B cell (primary cell): ENCODE measurements around the gene JAG2. TPM values are rescaled to one million over a fixed set of nuclear protein-coding genes. Genes with fewer than 3 reads are reported as not detected.

ENCODE experiments used
- ATAC-seq: fragments of 200-7000 bp; cut with Tn5 transposase; one replicate; pipeline ENCODE4 v1.10.0; 2021; ENCODE audit warnings: low read depth, mild to moderate bottlenecking, moderate number of reproducible peaks, moderate library complexity
- CTCF ChIA-PET: fragments of 350-600 bp; sonication (Branson Sonifier 250); formaldehyde crosslinking; loops from one replicate; lab custom pipeline; 2021; ENCODE audit warnings: antibody characterized with exemption, inconsistent platforms; lab: Charles Lee
- POLR2A ChIA-PET: fragments of 350-600 bp; sonication (Branson Sonifier 250); formaldehyde crosslinking; loops from one replicate; lab custom pipeline; 2021; ENCODE audit warnings: antibody characterized with exemption; lab: Charles Lee
- DNase-seq: peaks from one replicate; pipeline ENCODE4 v3.0.0; 2013
- H2AFZ ChIP-seq: 2 replicates; pipeline ENCODE4 v1.6.1; 2012; ENCODE audit warnings: mild to moderate bottlenecking, low read depth, low read length; ENCODE audit not compliant: insufficient read depth, poor library complexity, severe bottlenecking
- H3K27ac ChIP-seq, 2 donors: 1 replicate in 1 of 2; 2 replicates in 1 of 2; pipeline ENCODE4 v1.5.1; 2012 to 2013; ENCODE audit warnings: low read length in 2 of 2, mild to moderate bottlenecking in 2 of 2, moderate library complexity in 1 of 2
- H3K27me3 ChIP-seq, 4 experiments: fragments of 200-600 bp in 1 of 4; sonication (generic) in 1 of 4; replicated peaks in 1 of 4; 1 replicate in 2 of 4; 2 replicates in 2 of 4; pipeline versions ENCODE4 v1.6.1 to v1.7.0; 2013 to 2016; ENCODE audit warnings: low read length in 3 of 4, mild to moderate bottlenecking in 2 of 4, mixed read lengths in 1 of 4, moderate library complexity in 1 of 4; ENCODE audit not compliant: insufficient read depth in 4 of 4, control insufficient read depth in 3 of 4; ENCODE audit errors: control extremely low read depth in 1 of 4
- H3K36me3 ChIP-seq, 2 experiments: replicated peaks in 1 of 2; 1 replicate in 1 of 2; 2 replicates in 1 of 2; pipeline versions ENCODE4 v1.6.1 to v1.7.1; 2013; ENCODE audit warnings: low read length in 1 of 2; ENCODE audit not compliant: insufficient read depth in 2 of 2, control insufficient read depth in 1 of 2; ENCODE audit errors: control extremely low read depth in 1 of 2, extremely low read depth in 1 of 2
- H3K4me1 ChIP-seq, 2 donors: fragments of 200-600 bp in 1 of 2; sonication (generic) in 1 of 2; 1 replicate in 1 of 2; 2 replicates in 1 of 2; pipeline versions ENCODE4 v1.5.1 to v1.6.1; 2013 to 2017; ENCODE audit warnings: low read length in 2 of 2; ENCODE audit not compliant: control insufficient read depth in 2 of 2, insufficient read depth in 2 of 2
- H3K4me2 ChIP-seq: replicated peaks from 2 replicates; pipeline ENCODE3; 2012; ENCODE audit warnings: mild to moderate bottlenecking, low read depth, low read length; ENCODE audit not compliant: poor library complexity, severe bottlenecking
- H3K4me3 ChIP-seq, 5 experiments: fragments of 200-600 bp in 1 of 5; sonication (generic) in 1 of 5; 1 replicate in 3 of 5; 2 replicates in 2 of 5; pipeline versions ENCODE4 v1.5.1 to v1.7.0; 2011 to 2016; ENCODE audit warnings: low read length in 4 of 5, mild to moderate bottlenecking in 4 of 5, low read depth in 2 of 5, control low read depth in 1 of 5, moderate library complexity in 1 of 5; ENCODE audit not compliant: insufficient read depth in 1 of 5; ENCODE audit errors: control extremely low read depth in 1 of 5, extremely low read depth in 1 of 5
- H3K79me2 ChIP-seq: fragments of 200-600 bp; sonication (generic); one replicate; pipeline ENCODE4 v1.6.0; 2016; ENCODE audit warnings: low read length; ENCODE audit not compliant: control insufficient read depth, insufficient read depth
- H3K9ac ChIP-seq: fragments of 200-600 bp; sonication (generic); 2 replicates; pipeline ENCODE4 v1.6.1; 2017; ENCODE audit warnings: mild to moderate bottlenecking, low read length, moderate library complexity
- H3K9me3 ChIP-seq, 3 donors: one replicate each; pipeline versions ENCODE4 v1.6.1 to v1.7.1; 2013; ENCODE audit warnings: low read length in 2 of 3; ENCODE audit not compliant: control insufficient read depth in 2 of 3, insufficient read depth in 1 of 3; ENCODE audit errors: control extremely low read depth in 1 of 3
- H4K20me1 ChIP-seq: 2 replicates; pipeline ENCODE4 v1.6.0; 2012; ENCODE audit warnings: mild to moderate bottlenecking, low read length; ENCODE audit not compliant: insufficient read depth, control insufficient read depth, poor library complexity, severe bottlenecking
- H3K27ac Mint-ChIP-seq: one replicate; pipeline ENCODE4 v1.8.0; 2021; ENCODE audit warnings: mixed read lengths
- H3K27me3 Mint-ChIP-seq: one replicate; pipeline ENCODE4 v1.8.0; 2021; ENCODE audit warnings: mixed read lengths
- H3K4me1 Mint-ChIP-seq: one replicate; pipeline ENCODE4 v1.8.0; 2021; ENCODE audit warnings: mixed read lengths
- H3K4me3 Mint-ChIP-seq: one replicate; pipeline ENCODE4 v1.8.0; 2021; ENCODE audit warnings: mixed read lengths
- H3K9me3 Mint-ChIP-seq: one replicate; pipeline ENCODE4 v1.8.0; 2022; ENCODE audit warnings: mixed read lengths; ENCODE audit not compliant: insufficient read depth
- CTCF ChIP-seq: fragments of 200-600 bp; IDR thresholded peaks from one replicate; pipeline ENCODE4 v1.8.0; 2022; ENCODE audit warnings: antibody characterized with exemption, mild to moderate bottlenecking
- EZH2 ChIP-seq: IDR thresholded peaks from 2 replicates; pipeline ENCODE4 v1.6.1; 2012; ENCODE audit warnings: borderline replicate concordance, low read depth, mild to moderate bottlenecking, moderate library complexity, low read length; ENCODE audit not compliant: insufficient read depth, poor library complexity, severe bottlenecking
- WGBS: methylation state at CpG from one replicate; pipeline ENCODE4 v1.1.5; 2013; ENCODE audit warnings: missing lambda C conversion rate; ENCODE audit not compliant: insufficient coverage; 5-methylcytosine and 5-hydroxymethylcytosine counted together
- intact Hi-C: fragments of 100-400 bp; cut with micrococcal nuclease; formaldehyde crosslinking; loops from one replicate; pipeline ENCODE4 v1.10.0; 2022
- polyA plus RNA-seq: library from polyadenylated mRNA; depleted of rRNA; stranded (reverse); fragments of >200 nt; gene quantifications from 2 replicates; pipeline ENCODE4 v1.2.3, GENCODE V29; 2012
- total RNA-seq, 2 donors: library from RNA; stranded (reverse); fragments of 120-200 nt in 1 of 2; gene quantifications; 1 replicate in 1 of 2; 2 replicates in 1 of 2; pipeline versions ENCODE4 v1.2.3 to v1.2.4, GENCODE V29; 2013 to 2022

JAG2 gene
- total and polyA plus RNA-seq, 2 donors (not counting 1 experiment from before 2014, with no cell fraction given), result 0.27 to 0.34 TPM

DNA sequence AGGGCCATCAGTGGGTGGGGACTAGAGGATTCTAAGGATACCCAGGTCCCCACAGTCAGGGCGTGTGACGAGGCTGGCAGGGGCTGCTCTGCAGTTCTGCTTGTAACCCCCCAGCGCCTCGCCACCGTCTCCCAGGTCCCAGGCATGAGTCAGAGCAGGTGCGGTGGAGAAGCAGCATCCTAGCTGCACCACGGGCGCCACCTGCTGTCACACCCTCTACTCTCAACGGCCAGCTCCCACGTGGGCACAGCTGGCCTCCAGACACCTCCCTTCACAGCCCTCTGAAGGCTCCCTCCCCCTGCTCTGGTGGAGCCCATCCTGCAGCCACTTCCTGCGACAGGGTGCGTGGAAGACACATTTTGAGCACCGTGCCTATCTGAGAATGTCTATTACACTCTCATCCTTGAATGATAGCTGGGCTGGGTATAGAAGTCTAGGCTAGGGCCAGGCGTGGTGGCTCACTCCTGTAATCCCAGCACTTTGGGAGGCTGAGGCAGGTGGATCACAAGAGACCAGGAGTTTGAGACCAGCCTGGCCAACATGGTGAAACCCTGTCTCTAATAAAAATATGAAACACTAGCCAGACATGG lies 19.5 kb upstream of the JAG2 start:
- Histone ChIP-seq H3K4me1 (peaks cover 4 to 5% of the 10 kb centered on the region in 2 donors), H2AFZ (no peak overlapping the region), H3K27ac (no peak overlapping the region), H3K4me3 (no peak overlapping the region), H3K27me3 (peaks cover 0 to 11% (median 1%) of the 10 kb centered on the region in 4 experiments), H3K4me2 (no peak overlapping the region), H3K79me2 (no peaks in the 10 kb centered on the region), H3K9ac (no peak overlapping the region), H4K20me1 (no peaks in the 10 kb centered on the region), H3K9me3 (peaks cover 0 to 19% (median 0%) of the 10 kb centered on the region in 3 donors), H3K36me3 (no peaks in the 10 kb centered on the region)
- no peaks in the 10 kb centered on the region for H3K9me3 Mint-ChIP-seq
- ATAC-seq (no peak), DNase-seq (no peak)
- H3K27ac Mint-ChIP-seq, result no peak overlapping the region
- no peak overlapping the region for H3K4me3 Mint-ChIP-seq
- peaks cover 17% of the 10 kb centered on the region for H3K27me3 Mint-ChIP-seq
- ChIA-PET CTCF (no interaction called here), POLR2A (no interaction called here)
- no peak for TF ChIP-seq CTCF
- no peak for TF ChIP-seq EZH2
- intact Hi-C loops, result no loop called here
- WGBS, result 69% methylated on average over 11 of the region's 14 CpGs
- H3K4me1 Mint-ChIP-seq, result no peaks in the 10 kb centered on the region

GRCh38 chr14:105187116-105187515 lies 18.5 kb upstream of the JAG2 start:
- H3K79me2 ChIP-seq, result no peaks in the 10 kb centered on the region
- H3K4me2 ChIP-seq, result no peak overlapping the region
- intact Hi-C loops, result no loop called here
- H3K9ac ChIP-seq, result no peak overlapping the region
- ATAC-seq (no peak), DNase-seq (no peak)
- CTCF ChIA-PET, result no interaction called here
- no peaks in the 10 kb centered on the region for H3K36me3 ChIP-seq
- H3K9me3 ChIP-seq, result peaks cover 0 to 19% (median 0%) of the 10 kb centered on the region in 3 donors
- peaks cover 0 to 14% (median 1%) of the 10 kb centered on the region in 4 experiments for H3K27me3 ChIP-seq
- WGBS, result 70% methylated on average over 3 of the region's 4 CpGs
- H3K4me1 Mint-ChIP-seq, result peaks cover 3% of the 10 kb centered on the region
- H3K27ac Mint-ChIP-seq, result no peak overlapping the region
- H2AFZ ChIP-seq, result no peak overlapping the region
- no peaks in the 10 kb centered on the region for H3K4me1 ChIP-seq
- H3K9me3 Mint-ChIP-seq, result no peaks in the 10 kb centered on the region
- no peak overlapping the region for H3K4me3 Mint-ChIP-seq
- H4K20me1 ChIP-seq, result no peaks in the 10 kb centered on the region
- no peak for TF ChIP-seq EZH2
- no peak for TF ChIP-seq CTCF
- peaks cover 17% of the 10 kb centered on the region for H3K27me3 Mint-ChIP-seq
- H3K4me3 ChIP-seq, result no peak overlapping the region
- POLR2A ChIA-PET, result no interaction called here
- H3K27ac ChIP-seq, result no peak overlapping the region
